HepG2 (cell line): ENCODE measurements around the gene PEPD. TPM values are rescaled to one million over a fixed set of nuclear protein-coding genes. Genes with fewer than 3 reads are reported as not detected.

ENCODE experiments used
- ATAC-seq: fragments of 200-7000 bp; cut with Tn5 transposase; 3 replicates; pipeline ENCODE4 v1.9.1; 2020; ENCODE audit warnings: mild to moderate bottlenecking, moderate library complexity
- BruUV-seq: library from RNA; stranded (reverse); fragments of 400-500 nt; replicated peaks from 2 replicates; lab custom pipeline; 2021; lab: Mats Ljungman, UMichigan
- CTCF ChIA-PET: fragments of 300-600 bp; formaldehyde crosslinking; extraction: SDS; loops from one replicate; lab custom pipeline; 2021; ENCODE audit warnings: low total read pairs, inconsistent platforms, low intra/inter-chr PET ratio; lab: Yijun Ruan, JAX
- POLR2A ChIA-PET: fragments of 350-600 bp; sonication (Branson Sonifier 250); formaldehyde crosslinking; loops from one replicate; lab custom pipeline; 2020; ENCODE audit warnings: antibody characterized with exemption, inconsistent platforms; lab: Yijun Ruan, JAX
- DNase-seq: peaks from one replicate; pipeline ENCODE4 v3.0.0-alpha.2; 2015; ENCODE audit warnings: low spot score
- FAIRE-seq: peaks from 3 replicates; lab custom pipeline; 2011; peaks lifted over from hg19 to GRCh38; lab: Jason Lieb, UNC
- H2AFZ ChIP-seq: one replicate; pipeline ENCODE4 v1.6.1; 2011; ENCODE audit warnings: low read length, inconsistent platforms
- H3K27ac ChIP-seq: fragments of 300-600 bp; 3 replicates; pipeline ENCODE4 v1.8.0; 2011; ENCODE audit warnings: mixed run types, mild to moderate bottlenecking, mixed read lengths, low read length, inconsistent platforms; ENCODE audit not compliant: insufficient read depth; ENCODE audit errors: extremely low read length
- H3K27me3 ChIP-seq, 2 experiments: fragments of 200-600 bp in 1 of 2; 2 replicates in 1 of 2; 3 replicates in 1 of 2; pipeline versions ENCODE4 v1.6.0 to v1.8.0; 2011; ENCODE audit warnings: low read length in 2 of 2, mild to moderate bottlenecking in 2 of 2, moderate library complexity in 2 of 2, inconsistent platforms in 1 of 2; ENCODE audit not compliant: insufficient read depth in 2 of 2, control insufficient read depth in 1 of 2
- H3K36me3 ChIP-seq, 2 experiments: fragments of 200-600 bp in 1 of 2; replicated peaks in 1 of 2; 2 replicates in 1 of 2; 3 replicates in 1 of 2; pipeline versions ENCODE4 v1.5.1 to v1.8.0; 2011; ENCODE audit warnings: low read length in 2 of 2, inconsistent platforms in 1 of 2; ENCODE audit not compliant: insufficient read depth in 2 of 2, control insufficient read depth in 1 of 2
- H3K4me1 ChIP-seq: 2 replicates; pipeline ENCODE4 v1.5.1; 2012; ENCODE audit warnings: low read length, inconsistent platforms; ENCODE audit not compliant: insufficient read depth
- H3K4me2 ChIP-seq: 2 replicates; pipeline ENCODE4 v1.6.0; 2011; ENCODE audit warnings: low read depth, low read length, inconsistent platforms
- H3K4me3 ChIP-seq, 3 experiments: fragments of 200-600 bp in 1 of 3; sonication (generic), shearing (Covaris generic) in 1 of 3; replicated peaks in 1 of 3; 2 replicates each; pipeline ENCODE4 v1.5.1; 2011 to 2016; ENCODE audit warnings: low read length in 3 of 3, inconsistent platforms in 2 of 3, low read depth in 2 of 3, mild to moderate bottlenecking in 2 of 3, control low read depth in 1 of 3, mixed read lengths in 1 of 3; ENCODE audit not compliant: insufficient read depth in 1 of 3
- H3K79me2 ChIP-seq: one replicate; pipeline ENCODE4 v1.6.1; 2011; ENCODE audit warnings: low read length, inconsistent platforms; ENCODE audit not compliant: insufficient read depth
- H3K9ac ChIP-seq: 2 replicates; pipeline ENCODE4 v1.6.0; 2011; ENCODE audit warnings: mild to moderate bottlenecking, low read depth, low read length, inconsistent platforms; ENCODE audit not compliant: insufficient read depth
- H3K9me3 ChIP-seq: 2 replicates; pipeline ENCODE4 v1.5.1; 2012; ENCODE audit warnings: mild to moderate bottlenecking, low read length
- H4K20me1 ChIP-seq: 2 replicates; pipeline ENCODE4 v1.6.0; 2011; ENCODE audit warnings: inconsistent platforms, mild to moderate bottlenecking, low read length, moderate library complexity; ENCODE audit not compliant: insufficient read depth
- ARNT ChIP-seq: fragments of 450-650 bp; IDR thresholded peaks from 2 replicates; pipeline ENCODE4 v1.6.1; 2017
- HBP1 ChIP-seq: IDR thresholded peaks from 2 replicates; pipeline ENCODE4 v1.6.1; 2016; ENCODE audit warnings: low read depth, control low read depth
- NKX3-1 ChIP-seq: sonication (generic); formaldehyde crosslinking; IDR thresholded peaks from 2 replicates; pipeline ENCODE4 v1.5.0; 2020; ENCODE audit warnings: missing genetic modification reagents
- PHF21A ChIP-seq: sonication (generic); formaldehyde crosslinking; IDR thresholded peaks from 2 replicates; pipeline ENCODE4 v1.5.0; 2020; ENCODE audit warnings: mild to moderate bottlenecking, missing genetic modification reagents
- SMAD9 ChIP-seq: sonication (generic); formaldehyde crosslinking; IDR thresholded peaks from 2 replicates; pipeline ENCODE4 v1.5.1; 2020; ENCODE audit warnings: mild to moderate bottlenecking, missing genetic modification reagents
- SOX6 ChIP-seq, 2 experiments: fragments of 450-650 bp in 1 of 2; sonication (generic) in 1 of 2; formaldehyde crosslinking in 1 of 2; IDR thresholded peaks; 2 replicates each; pipeline versions ENCODE4 v1.4.0 to v1.6.1; 2017 to 2020; ENCODE audit warnings: antibody characterized with exemption in 1 of 2, mild to moderate bottlenecking in 1 of 2, missing genetic modification reagents in 1 of 2
- TBP ChIP-seq: sonication (generic); formaldehyde crosslinking; IDR thresholded peaks from 2 replicates; pipeline ENCODE4 v1.5.0; 2020; ENCODE audit warnings: missing genetic modification reagents
- ZNF136 ChIP-seq: sonication (generic); formaldehyde crosslinking; IDR thresholded peaks from 2 replicates; pipeline ENCODE4 v1.8.1; 2022; ENCODE audit warnings: low read depth, mild to moderate bottlenecking, moderate library complexity, missing genetic modification reagents
- ZNF274 ChIP-seq: sonication (generic); formaldehyde crosslinking; IDR thresholded peaks from 2 replicates; pipeline ENCODE4 v1.5.1; 2020; ENCODE audit warnings: mild to moderate bottlenecking, missing genetic modification reagents
- ZNF503 ChIP-seq: sonication (generic); formaldehyde crosslinking; IDR thresholded peaks from 2 replicates; pipeline ENCODE4 v1.4.0; 2020; ENCODE audit warnings: missing genetic modification reagents
- ZNF687 ChIP-seq: sonication (generic); formaldehyde crosslinking; IDR thresholded peaks from 2 replicates; pipeline ENCODE4 v1.5.1; 2020; ENCODE audit warnings: mild to moderate bottlenecking, missing genetic modification reagents, moderate library complexity
- ZNF775 ChIP-seq: sonication (generic); formaldehyde crosslinking; IDR thresholded peaks from 2 replicates; pipeline ENCODE4 v1.4.0; 2020; ENCODE audit warnings: missing genetic modification reagents, mild to moderate bottlenecking, moderate library complexity, borderline replicate concordance
- ZNF883 ChIP-seq: sonication (generic); formaldehyde crosslinking; IDR thresholded peaks from 2 replicates; pipeline ENCODE4 v1.5.1; 2020; ENCODE audit warnings: mild to moderate bottlenecking, missing genetic modification reagents; ENCODE audit errors: not compliant biosample characterization
- ZNF891 ChIP-seq: sonication (generic); formaldehyde crosslinking; IDR thresholded peaks from 2 replicates; pipeline ENCODE4 v1.5.0; 2020; ENCODE audit warnings: mild to moderate bottlenecking, missing genetic modification reagents
- WGBS: methylation state at CpG from one replicate; pipeline ENCODE4 v1.1.6; 2017; ENCODE audit warnings: low lambda C conversion rate; 5-methylcytosine and 5-hydroxymethylcytosine counted together
- in situ Hi-C: cut with HindIII; loops from 2 replicates; pipeline ENCODE4 v1.10.0; 2017; ENCODE audit warnings: low pct_unique_long_range_greater_than_20kb; ENCODE audit not compliant: extremely low pct_ligation_motif_present
- intact Hi-C: fragments of 100-400 bp; cut with micrococcal nuclease; formaldehyde crosslinking; loops from one replicate; pipeline ENCODE4 v1.10.0; 2022; ENCODE audit not compliant: unreplicated experiment
- polyA plus RNA-seq, 8 experiments: library from polyadenylated mRNA; depleted of rRNA in 3 of 8; stranded (reverse) in 7 of 8; unstranded in 1 of 8; fragments of >200 nt; fragmentation: Illumina TruSeq in 4 of 8; extraction: Trizol in 4 of 8; gene quantifications; 2 replicates each; pipeline versions ENCODE4 v1.2.1 to v1.2.3, GENCODE V29; 2011 to 2016; ENCODE audit warnings: low read depth in 4 of 8, missing spikeins in 1 of 8, mixed read lengths in 1 of 8; ENCODE audit not compliant: insufficient read depth in 1 of 8
- total RNA-seq, 5 experiments: library from RNA; depleted of rRNA; stranded (reverse); fragments of >200 nt; fragmentation: Illumina TruSeq; extraction: Trizol; gene quantifications; 2 replicates each; pipeline ENCODE4 v1.2.3, GENCODE V29; 2016; ENCODE audit warnings: low read depth in 1 of 5
- TF ChIP-seq, protein P1 (sequence below): sonication (generic); formaldehyde crosslinking; IDR thresholded peaks from 2 replicates; pipeline ENCODE4 v1.8.1; 2023; ENCODE audit warnings: mild to moderate bottlenecking, moderate library complexity, missing genetic modification reagents

The PEPD gene
- total and polyA plus RNA-seq, 2 of the 13 experiments (the other 11 are each of a cell fraction or from before 2014, with no cell fraction given), result 60.7 to 75.1 TPM

DNA sequence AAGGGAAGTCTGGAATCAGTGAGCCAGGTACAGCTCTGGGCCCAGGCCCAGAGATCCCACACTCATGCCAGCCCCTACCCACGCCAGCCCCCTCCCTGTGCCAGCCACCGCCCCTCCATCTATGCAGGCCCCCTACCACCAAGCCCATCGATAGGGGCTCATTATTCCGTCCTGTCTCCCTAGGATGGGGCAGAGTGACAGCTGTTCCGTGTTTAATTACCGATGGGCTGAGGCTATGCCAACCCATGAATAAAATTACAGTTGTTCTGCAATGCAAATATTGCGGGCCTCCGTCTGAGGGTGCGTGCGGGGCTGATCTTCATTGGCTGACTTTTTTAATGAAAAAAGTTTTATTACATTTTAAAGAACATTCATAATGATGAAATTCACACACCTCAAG, 35.6 kb upstream of the PEPD start:
- CTCF ChIA-PET, result no interaction called here
- POLR2A ChIA-PET, result no interaction called here
- Histone ChIP-seq H2AFZ (no peak overlapping the region), H3K79me2 (no peaks in the 10 kb centered on the region), H3K9ac (no peak overlapping the region), H3K27ac (no peak overlapping the region), H3K36me3 (no peaks in the 10 kb centered on the region), H3K4me1 (no peaks in the 10 kb centered on the region), H3K4me3 (no peak overlapping the region), H3K4me2 (no peak overlapping the region), H3K9me3 (no peaks in the 10 kb centered on the region), H4K20me1 (no peaks in the 10 kb centered on the region), H3K27me3 (peaks cover 2 to 38% of the 10 kb centered on the region in 2 experiments; a peak in 3 of 5 replicates)
- DNase-seq, result no peak
- no peak for FAIRE-seq
- in situ Hi-C loops (no loop called here), intact Hi-C loops (no loop called here)
- BruUV-seq, result no TSS peak
- WGBS, result 19% methylated on average over 8 of the region's 10 CpGs
- no peak for ATAC-seq
- no peak for TF ChIP-seq ZNF136
- TF ChIP-seq ARNT, result no peak
- TF ChIP-seq ZNF775 (CRISPR knock-in tag), result no peak
- no peak for TF ChIP-seq ZNF883 (CRISPR knock-in tag)
- TF ChIP-seq, protein P1, sequence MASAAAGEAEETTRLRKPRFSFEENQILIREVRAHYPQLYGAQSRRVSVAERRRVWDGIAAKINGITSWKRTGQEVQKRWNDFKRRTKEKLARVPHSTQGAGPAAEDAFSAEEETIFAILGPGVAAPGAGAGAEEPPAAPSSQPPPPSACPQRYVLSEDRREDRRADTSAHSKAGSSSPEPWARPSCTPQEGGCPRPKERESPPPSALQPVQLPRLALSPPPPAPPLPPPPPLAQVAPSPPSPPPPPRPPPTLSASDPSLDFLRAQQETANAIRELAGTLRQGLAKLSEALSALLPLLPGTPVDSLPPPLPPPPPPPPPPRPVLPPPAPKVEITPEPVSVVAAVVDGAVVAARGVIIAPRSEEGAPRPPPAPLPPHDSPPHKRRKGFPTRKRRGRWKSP, result no peak
- no peak for TF ChIP-seq ZNF891 (CRISPR knock-in tag)
- TF ChIP-seq SMAD9 (CRISPR knock-in tag), result no peak
- TF ChIP-seq ZNF687, result no peak
- no peak for TF ChIP-seq SOX6 (IDR thresholded peaks at IDR 0.05)
- TF ChIP-seq SOX6 (CRISPR knock-in tag; IDR thresholded peaks at IDR 0.05), result no peak
- TF ChIP-seq NKX3-1 (CRISPR knock-in tag), result no peak
- TF ChIP-seq ZNF274, result no peak
- TF ChIP-seq HBP1 (CRISPR knock-in tag), result no peak
- TF ChIP-seq TBP (CRISPR knock-in tag), result no peak
- no peak for TF ChIP-seq PHF21A (CRISPR knock-in tag)
- TF ChIP-seq ZNF503, result no peak
